ENCODE data around the gene MAP2K6. TPM values are rescaled to one million over a fixed set of nuclear protein-coding genes. Genes with fewer than 3 reads are reported as not detected.

MAP2K6 gene
- total and polyA plus RNA-seq, 2 of the 8 experiments (the other 6 are each of a cell fraction or from before 2014, with no cell fraction given), result 11.0 to 44.1 TPM

DNA sequence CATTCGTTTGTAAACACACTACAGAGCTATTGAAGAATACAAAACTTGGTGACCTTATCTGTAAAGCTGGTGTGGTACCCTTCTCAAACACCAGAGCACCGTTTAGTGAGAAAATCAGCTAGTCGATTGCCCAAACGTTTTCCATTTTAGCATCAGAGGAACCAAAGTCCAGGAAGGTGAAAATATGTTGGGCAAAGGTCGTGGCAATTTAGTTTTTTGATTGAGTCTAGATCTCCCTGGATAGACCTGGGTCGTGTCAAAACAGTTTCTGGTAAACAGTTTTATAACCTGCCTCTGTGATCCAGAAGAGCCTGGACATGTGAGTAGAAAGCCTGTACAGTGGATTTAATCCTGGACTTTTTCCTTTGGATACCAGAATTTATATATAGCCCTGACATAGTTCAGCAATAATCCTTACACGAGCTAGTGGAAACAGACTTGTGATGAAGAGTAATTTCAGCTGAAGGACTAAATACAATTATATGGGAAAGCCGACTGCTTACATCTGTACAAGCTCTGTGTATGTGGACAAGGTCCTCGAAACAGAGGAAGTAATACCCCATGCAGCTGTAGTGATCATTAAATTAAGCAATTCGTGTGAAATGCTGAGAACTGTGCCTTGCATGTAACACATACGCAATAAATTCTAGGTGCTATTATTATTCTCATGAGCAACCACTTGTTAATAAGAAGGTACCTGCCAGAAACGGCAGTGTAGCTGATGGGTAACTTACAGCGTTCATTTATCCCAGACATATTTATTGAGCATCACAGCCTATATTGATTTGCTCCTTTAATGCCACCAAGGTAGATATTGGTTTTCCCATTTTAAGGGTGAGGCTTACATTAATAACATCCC is 72.5 kb downstream of the MAP2K6 start:
- Histone ChIP-seq H2BK12ac (ENCODE audit: low read depth, low read length) (no peak overlapping the region), H3K4me1 (replicated peaks in 1 of 4; ENCODE audit: control insufficient read depth in 3 of 4, insufficient read depth in 4 of 4, low read length in 3 of 4) (no peaks in the 10 kb centered on the region; a peak in 1 of 7 replicates), H2BK120ac (replicated peaks; ENCODE audit: low read depth, low read length) (no peak overlapping the region), H3K4ac (replicated peaks; ENCODE audit: insufficient read length, low read depth, low read length) (no peak overlapping the region), H4K91ac (replicated peaks; ENCODE audit: insufficient read length, low read length) (no peak overlapping the region), H3K23me2 (ENCODE audit: low read depth, low read length) (no peaks in the 10 kb centered on the region), H3K56ac (replicated peaks; ENCODE audit: insufficient read length, low read depth, low read length) (no peak overlapping the region), H3K27me3 (replicated peaks in 1 of 4; ENCODE audit: control insufficient read depth in 3 of 4, extremely low read depth in 1 of 4, insufficient read depth in 3 of 4, low read length in 3 of 4) (no peaks in the 10 kb centered on the region), H2BK20ac (ENCODE audit: low read length) (no peak overlapping the region), H3K36me3 (ENCODE audit: control insufficient read depth in 2 of 4, insufficient read depth in 4 of 4, low read length in 3 of 4) (no peaks in the 10 kb centered on the region), H3K23ac (ENCODE audit: insufficient read length) (no peak overlapping the region), H4K8ac (ENCODE audit: extremely low read depth, insufficient read depth, low read length) (no peak overlapping the region), H3K9ac (replicated peaks in 1 of 4; ENCODE audit: extremely low read depth in 1 of 4, low read depth in 3 of 4, low read length in 3 of 4) (no peak overlapping the region), H4K5ac (ENCODE audit: insufficient read length, low read depth, low read length) (no peak overlapping the region), H3K4me3 (ENCODE audit: extremely low read depth in 1 of 4, insufficient read depth in 2 of 4, low read depth in 3 of 4, low read length in 4 of 4) (no peak overlapping the region), H3K27ac (ENCODE audit: low read depth, low read length) (no peak overlapping the region), H3K14ac (ENCODE audit: insufficient read length) (no peak overlapping the region), H2BK15ac (ENCODE audit: low read length) (no peak overlapping the region), H2AK5ac (ENCODE audit: low read depth, low read length) (no peak overlapping the region), H4K20me1 (replicated peaks in 1 of 2; ENCODE audit: control insufficient read depth in 1 of 2, insufficient read depth in 2 of 2, low read length in 2 of 2) (peaks cover 0 to 2% of the 10 kb centered on the region in 2 experiments), H3K18ac (ENCODE audit: extremely low read depth, low read length) (no peak overlapping the region), H3K9me3 (ENCODE audit: insufficient read depth in 2 of 2, low read depth in 1 of 2, low read length in 1 of 2) (no peaks in the 10 kb centered on the region), H2AFZ (ENCODE audit: low read length) (no peak overlapping the region), H2BK5ac (ENCODE audit: low read depth, low read length) (no peak overlapping the region), H3K4me2 (ENCODE audit: insufficient read depth in 1 of 2, low read depth in 2 of 2, low read length in 2 of 2) (no peak overlapping the region), H3K79me1 (ENCODE audit: low read depth, low read length) (no peaks in the 10 kb centered on the region), H3K79me2 (ENCODE audit: control insufficient read depth in 1 of 2, insufficient read depth in 2 of 2, low read length in 2 of 2) (no peaks in the 10 kb centered on the region)
- TF ChIP-seq EP300 (IDR thresholded peaks at IDR 0.05; ENCODE audit: borderline replicate concordance in 1 of 2, low read depth in 2 of 2, low read length in 2 of 2) (no peak), SIN3A (conservative IDR thresholded peaks at IDR 0.05 in 1 of 2, IDR thresholded peaks at IDR 0.05 in 1 of 2; ENCODE audit: low read depth in 1 of 2, low read length in 2 of 2) (no peak), ATF2 (IDR thresholded peaks at IDR 0.05; ENCODE audit: low read length) (no peak)
- TF ChIP-seq, protein P1, sequence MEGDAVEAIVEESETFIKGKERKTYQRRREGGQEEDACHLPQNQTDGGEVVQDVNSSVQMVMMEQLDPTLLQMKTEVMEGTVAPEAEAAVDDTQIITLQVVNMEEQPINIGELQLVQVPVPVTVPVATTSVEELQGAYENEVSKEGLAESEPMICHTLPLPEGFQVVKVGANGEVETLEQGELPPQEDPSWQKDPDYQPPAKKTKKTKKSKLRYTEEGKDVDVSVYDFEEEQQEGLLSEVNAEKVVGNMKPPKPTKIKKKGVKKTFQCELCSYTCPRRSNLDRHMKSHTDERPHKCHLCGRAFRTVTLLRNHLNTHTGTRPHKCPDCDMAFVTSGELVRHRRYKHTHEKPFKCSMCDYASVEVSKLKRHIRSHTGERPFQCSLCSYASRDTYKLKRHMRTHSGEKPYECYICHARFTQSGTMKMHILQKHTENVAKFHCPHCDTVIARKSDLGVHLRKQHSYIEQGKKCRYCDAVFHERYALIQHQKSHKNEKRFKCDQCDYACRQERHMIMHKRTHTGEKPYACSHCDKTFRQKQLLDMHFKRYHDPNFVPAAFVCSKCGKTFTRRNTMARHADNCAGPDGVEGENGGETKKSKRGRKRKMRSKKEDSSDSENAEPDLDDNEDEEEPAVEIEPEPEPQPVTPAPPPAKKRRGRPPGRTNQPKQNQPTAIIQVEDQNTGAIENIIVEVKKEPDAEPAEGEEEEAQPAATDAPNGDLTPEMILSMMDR (IDR thresholded peaks at IDR 0.05; ENCODE audit: control extremely low read depth in 1 of 3, insufficient read depth in 1 of 3, low read depth in 1 of 3, low read length in 3 of 3), result no peak
- no peak for DNase-seq (ENCODE audit: low read depth in 1 of 2, low spot score in 2 of 2)
- CTCF ChIA-PET (ENCODE audit: partially characterized antibody), result interaction anchor here (1.0 kb wide), 1 partner anchor 39 kb away, joined by 5 read pairs; no protein-coding TSS in a partner anchor
- WGBS, 2 experiments (ENCODE audit: extremely low coverage in 1 of 2, insufficient coverage in 1 of 2, insufficient read length in 1 of 2, insufficient replicate concordance in 2 of 2, low coverage in 1 of 2, low lambda C conversion rate in 2 of 2, missing lambda C conversion rate in 1 of 2), result 85% methylated on average over 13 of the region's 13 CpGs; no CpG with 5 or more reads in 1 of the 2 experiments
- POLR2A ChIA-PET (ENCODE audit: partially characterized antibody), result no interaction called here
- no peak for FAIRE-seq

All from H1 (cell line).